Caco-2 (cell line): ENCODE measurements around the gene HELB. TPM values are rescaled to one million over a fixed set of nuclear protein-coding genes. Genes with fewer than 3 reads are reported as not detected.

Source experiments
- BruUV-seq: library from RNA; stranded (reverse); fragments of 400-500 nt; replicated peaks from 2 replicates; lab custom pipeline; 2021; lab: Mats Ljungman, UMichigan
- CTCF ChIA-PET: fragments of 300-600 bp; sonication (Branson Sonifier 250); formaldehyde crosslinking; loops from one replicate; lab custom pipeline; 2022; ENCODE audit warnings: antibody characterized with exemption; lab: Charles Lee
- POLR2A ChIA-PET: fragments of 300-600 bp; sonication (Branson Sonifier 250); formaldehyde crosslinking; loops from one replicate; lab custom pipeline; 2022; ENCODE audit warnings: antibody characterized with exemption; lab: Charles Lee
- DNase-seq, 2 experiments: peaks; one replicate each; pipeline versions ENCODE4 v3.0.0 to v3.0.0-alpha.2; 2020 to 2022
- H3K27me3 ChIP-seq: replicated peaks from 2 replicates; pipeline ENCODE4 v1.6.0; 2011; ENCODE audit warnings: low read length; ENCODE audit not compliant: control insufficient read depth, insufficient read depth
- H3K36me3 ChIP-seq: 2 replicates; pipeline ENCODE4 v1.5.1; 2011; ENCODE audit warnings: low read length; ENCODE audit not compliant: control insufficient read depth, insufficient read depth
- H3K4me1 ChIP-seq: fragments of 250-450 bp; sonication (Bioruptor Pico); 2 replicates; pipeline ENCODE4 v1.5.1; 2020; ENCODE audit warnings: mild to moderate bottlenecking
- H3K4me3 ChIP-seq: 2 replicates; pipeline ENCODE4 v1.5.1; 2011; ENCODE audit warnings: low read depth, mild to moderate bottlenecking, control low read depth, low read length
- H3K9me3 ChIP-seq: fragments of 250-450 bp; sonication (Bioruptor Pico); 2 replicates; pipeline ENCODE4 v1.5.1; 2020; ENCODE audit warnings: mild to moderate bottlenecking, moderate library complexity
- H3K27ac Mint-ChIP-seq: one replicate; pipeline ENCODE4 v1.8.0; 2022; ENCODE audit warnings: mixed read lengths; ENCODE audit not compliant: unreplicated experiment
- H3K27me3 Mint-ChIP-seq: one replicate; pipeline ENCODE4 v1.8.0; 2022; ENCODE audit warnings: mixed read lengths; ENCODE audit not compliant: insufficient read depth, unreplicated experiment
- H3K36me3 Mint-ChIP-seq: one replicate; pipeline ENCODE4 v1.8.0; 2022; ENCODE audit warnings: mild to moderate bottlenecking, mixed read lengths; ENCODE audit not compliant: insufficient read depth, unreplicated experiment
- H3K4me1 Mint-ChIP-seq: one replicate; pipeline ENCODE4 v1.8.0; 2022; ENCODE audit warnings: low read depth, mixed read lengths; ENCODE audit not compliant: unreplicated experiment
- H3K4me3 Mint-ChIP-seq: one replicate; pipeline ENCODE4 v1.8.0; 2022; ENCODE audit warnings: mild to moderate bottlenecking, moderate library complexity, mixed read lengths; ENCODE audit not compliant: unreplicated experiment
- H3K9me3 Mint-ChIP-seq: one replicate; pipeline ENCODE4 v1.8.0; 2022; ENCODE audit warnings: mixed read lengths; ENCODE audit not compliant: unreplicated experiment
- CTCF ChIP-seq, 2 experiments: fragments of 200-600 bp in 1 of 2; IDR thresholded peaks; 1 replicate in 1 of 2; 2 replicates in 1 of 2; pipeline versions ENCODE4 v1.5.1 to v1.8.0; 2011 to 2022; ENCODE audit warnings: antibody characterized with exemption in 1 of 2, control low read depth in 1 of 2, inconsistent platforms in 1 of 2, low read depth in 1 of 2, low read length in 1 of 2, mild to moderate bottlenecking in 1 of 2, moderate library complexity in 1 of 2; ENCODE audit not compliant: insufficient read depth in 1 of 2, severe bottlenecking in 1 of 2, unreplicated experiment in 1 of 2
- intact Hi-C: fragments of 100-400 bp; cut with micrococcal nuclease; formaldehyde crosslinking; loops from one replicate; pipeline ENCODE4 v1.10.0; 2022; ENCODE audit not compliant: unreplicated experiment
- total RNA-seq: library from RNA; stranded (reverse); gene quantifications from 2 replicates; pipeline ENCODE4 v1.2.3, GENCODE V29; 2022

The HELB gene
- total RNA-seq, 1 experiment from 2014 or later, result 3.4 TPM

GRCh38 chr12:66337381-66338010, 35.2 kb downstream of the HELB start:
- no peak overlapping the region for H3K4me3 ChIP-seq
- no peak overlapping the region for H3K27ac Mint-ChIP-seq
- no peaks in the 10 kb centered on the region for H3K9me3 Mint-ChIP-seq
- POLR2A ChIA-PET, result no interaction called here
- no peaks in the 10 kb centered on the region for H3K36me3 Mint-ChIP-seq
- H3K36me3 ChIP-seq, result no peaks in the 10 kb centered on the region
- TF ChIP-seq CTCF (IDR thresholded peaks at IDR 0.05; ENCODE audit: insufficient read depth in 1 of 2, low read depth in 1 of 2, low read length in 1 of 2, severe bottlenecking in 1 of 2, unreplicated experiment in 1 of 2), result no peak
- no peak for DNase-seq
- H3K9me3 ChIP-seq, result no peaks in the 10 kb centered on the region; the same call in 1 of the 2 replicates
- BruUV-seq, result no TSS peak
- CTCF ChIA-PET, result no interaction called here
- H3K27me3 Mint-ChIP-seq, result no peaks in the 10 kb centered on the region
- H3K4me3 Mint-ChIP-seq, result no peak overlapping the region
- intact Hi-C loops, result no loop called here
- no peaks in the 10 kb centered on the region for H3K4me1 ChIP-seq
- H3K27me3 ChIP-seq, result no peaks in the 10 kb centered on the region
- no peaks in the 10 kb centered on the region for H3K4me1 Mint-ChIP-seq

GRCh38 chr12:66340131-66340530, 37.8 kb downstream of the HELB start:
- H3K4me1 Mint-ChIP-seq, result peaks cover 4% of the 10 kb centered on the region
- H3K4me3 ChIP-seq, result no peak overlapping the region
- H3K27ac Mint-ChIP-seq, result no peak overlapping the region
- H3K36me3 Mint-ChIP-seq, result no peaks in the 10 kb centered on the region
- no peaks in the 10 kb centered on the region for H3K27me3 ChIP-seq
- DNase-seq, result no peak
- no peak for TF ChIP-seq CTCF (IDR thresholded peaks at IDR 0.05; ENCODE audit: insufficient read depth in 1 of 2, low read depth in 1 of 2, low read length in 1 of 2, severe bottlenecking in 1 of 2, unreplicated experiment in 1 of 2)
- no peak overlapping the region for H3K4me3 Mint-ChIP-seq
- no peaks in the 10 kb centered on the region for H3K27me3 Mint-ChIP-seq
- POLR2A ChIA-PET, result no interaction called here
- H3K4me1 ChIP-seq, result no peaks in the 10 kb centered on the region
- H3K9me3 Mint-ChIP-seq, result no peaks in the 10 kb centered on the region
- intact Hi-C loops, result no loop called here
- no peaks in the 10 kb centered on the region; the same call in 1 of the 2 replicates for H3K9me3 ChIP-seq
- CTCF ChIA-PET, result no interaction called here
- BruUV-seq, result no TSS peak
- no peaks in the 10 kb centered on the region for H3K36me3 ChIP-seq

GRCh38 chr12:66341126-66341525, 38.8 kb downstream of the HELB start:
- H3K4me3 Mint-ChIP-seq, result no peak overlapping the region
- H3K4me1 Mint-ChIP-seq, result peaks cover 7% of the 10 kb centered on the region
- intact Hi-C loops, result no loop called here
- no peaks in the 10 kb centered on the region for H3K4me1 ChIP-seq
- CTCF ChIA-PET, result no interaction called here
- H3K9me3 Mint-ChIP-seq, result no peaks in the 10 kb centered on the region
- no peaks in the 10 kb centered on the region; the same call in 1 of the 2 replicates for H3K9me3 ChIP-seq
- H3K36me3 Mint-ChIP-seq, result no peaks in the 10 kb centered on the region
- POLR2A ChIA-PET, result no interaction called here
- DNase-seq, result no peak
- H3K4me3 ChIP-seq, result no peak overlapping the region
- no peaks in the 10 kb centered on the region for H3K27me3 Mint-ChIP-seq
- H3K36me3 ChIP-seq, result no peaks in the 10 kb centered on the region
- no peak for TF ChIP-seq CTCF (IDR thresholded peaks at IDR 0.05; ENCODE audit: insufficient read depth in 1 of 2, low read depth in 1 of 2, low read length in 1 of 2, severe bottlenecking in 1 of 2, unreplicated experiment in 1 of 2)
- no peaks in the 10 kb centered on the region for H3K27me3 ChIP-seq
- no peak overlapping the region for H3K27ac Mint-ChIP-seq
- no TSS peak for BruUV-seq
